GM12801 (cell line): ENCODE results near the gene SNAP91.

Experiments used
- TF ChIP-seq, protein P1 (sequence below): IDR thresholded peaks from one replicate; pipeline ENCODE4 v1.5.1; 2011; ENCODE audit warnings: control low read depth; ENCODE audit not compliant: insufficient read length; ENCODE audit errors: extremely low read depth

SNAP91 gene

DNA sequence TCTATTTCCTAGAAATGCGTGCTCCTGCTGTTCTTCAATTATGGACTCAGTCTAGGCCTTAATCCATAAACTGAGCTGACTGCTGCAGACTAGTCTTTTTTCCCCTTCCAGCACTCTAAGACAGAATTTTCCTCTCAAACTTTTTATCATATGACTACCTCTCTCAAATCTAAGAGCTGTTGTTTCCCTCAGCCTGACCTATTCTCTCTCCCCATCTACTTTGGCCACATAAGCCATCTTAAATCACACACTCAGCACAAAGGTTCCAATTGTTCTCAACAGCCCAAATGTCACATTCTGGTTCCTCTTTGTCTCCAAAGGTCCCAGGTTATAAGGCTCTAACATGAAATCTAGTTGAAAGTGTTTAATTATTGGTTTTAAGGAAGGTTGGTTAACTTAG is 111.4 kb downstream of the SNAP91 start:
- TF ChIP-seq, protein P1, sequence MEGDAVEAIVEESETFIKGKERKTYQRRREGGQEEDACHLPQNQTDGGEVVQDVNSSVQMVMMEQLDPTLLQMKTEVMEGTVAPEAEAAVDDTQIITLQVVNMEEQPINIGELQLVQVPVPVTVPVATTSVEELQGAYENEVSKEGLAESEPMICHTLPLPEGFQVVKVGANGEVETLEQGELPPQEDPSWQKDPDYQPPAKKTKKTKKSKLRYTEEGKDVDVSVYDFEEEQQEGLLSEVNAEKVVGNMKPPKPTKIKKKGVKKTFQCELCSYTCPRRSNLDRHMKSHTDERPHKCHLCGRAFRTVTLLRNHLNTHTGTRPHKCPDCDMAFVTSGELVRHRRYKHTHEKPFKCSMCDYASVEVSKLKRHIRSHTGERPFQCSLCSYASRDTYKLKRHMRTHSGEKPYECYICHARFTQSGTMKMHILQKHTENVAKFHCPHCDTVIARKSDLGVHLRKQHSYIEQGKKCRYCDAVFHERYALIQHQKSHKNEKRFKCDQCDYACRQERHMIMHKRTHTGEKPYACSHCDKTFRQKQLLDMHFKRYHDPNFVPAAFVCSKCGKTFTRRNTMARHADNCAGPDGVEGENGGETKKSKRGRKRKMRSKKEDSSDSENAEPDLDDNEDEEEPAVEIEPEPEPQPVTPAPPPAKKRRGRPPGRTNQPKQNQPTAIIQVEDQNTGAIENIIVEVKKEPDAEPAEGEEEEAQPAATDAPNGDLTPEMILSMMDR: no peak

DNA sequence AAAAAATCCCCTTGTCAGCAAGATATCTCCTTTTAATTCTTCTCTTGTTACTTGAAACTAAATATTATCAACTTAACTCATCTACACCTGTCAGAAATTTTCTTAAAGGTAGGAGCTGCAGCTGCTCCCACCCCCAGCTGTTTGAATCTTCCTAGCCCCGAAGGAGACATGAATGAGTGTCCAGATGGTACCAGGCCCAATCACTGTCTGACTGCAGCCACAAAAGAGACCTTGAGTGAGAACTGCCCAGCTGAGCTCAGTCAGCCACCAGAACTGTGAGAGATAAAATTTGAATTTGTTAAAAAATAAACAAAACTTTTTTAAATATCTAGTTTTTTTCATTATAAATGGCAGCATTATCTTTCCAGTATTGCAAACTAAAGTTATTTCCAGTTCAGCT is 111.8 kb downstream of the SNAP91 start:
- TF ChIP-seq, protein P1: no peak

DNA sequence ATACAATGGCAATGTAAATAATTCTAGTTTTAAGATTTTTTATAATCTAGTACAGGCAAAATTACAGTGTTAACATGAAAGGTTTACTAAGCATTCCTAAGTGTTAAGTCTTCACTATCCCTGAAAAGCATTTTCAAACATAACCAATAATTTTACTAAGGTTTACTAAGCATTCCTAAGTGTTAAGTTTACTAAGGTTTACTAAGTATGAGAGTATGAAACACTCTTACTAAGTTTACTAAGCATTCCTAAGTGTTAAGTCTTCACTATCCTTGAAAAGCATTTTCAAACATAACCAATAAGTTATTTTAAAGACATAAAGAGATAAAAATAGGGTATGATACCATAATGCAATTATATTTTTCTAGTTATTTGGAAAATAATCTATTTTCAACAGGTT is 114.0 kb downstream of the SNAP91 start:
- TF ChIP-seq, protein P1: no peak

DNA sequence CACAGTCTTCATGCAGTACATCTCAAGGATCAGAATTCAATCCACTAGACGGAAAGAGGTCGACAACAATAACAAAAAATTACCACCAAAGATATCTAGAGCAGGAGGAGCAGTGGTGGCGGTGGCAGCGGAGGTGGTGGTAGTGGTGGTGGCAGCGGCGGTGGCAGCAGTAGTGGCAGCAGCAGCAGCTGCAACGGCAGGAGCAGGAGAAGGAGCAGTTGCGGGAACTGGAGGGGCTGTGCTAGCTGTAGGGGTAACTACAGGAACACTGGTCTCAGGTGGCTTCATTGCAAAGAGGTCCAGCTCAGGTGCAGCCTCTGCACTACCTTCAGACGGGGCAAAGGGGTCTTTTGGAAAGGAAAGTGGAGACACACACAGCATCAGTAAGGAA is 115.5 kb downstream of the SNAP91 start:
- TF ChIP-seq, protein P1: no peak

DNA sequence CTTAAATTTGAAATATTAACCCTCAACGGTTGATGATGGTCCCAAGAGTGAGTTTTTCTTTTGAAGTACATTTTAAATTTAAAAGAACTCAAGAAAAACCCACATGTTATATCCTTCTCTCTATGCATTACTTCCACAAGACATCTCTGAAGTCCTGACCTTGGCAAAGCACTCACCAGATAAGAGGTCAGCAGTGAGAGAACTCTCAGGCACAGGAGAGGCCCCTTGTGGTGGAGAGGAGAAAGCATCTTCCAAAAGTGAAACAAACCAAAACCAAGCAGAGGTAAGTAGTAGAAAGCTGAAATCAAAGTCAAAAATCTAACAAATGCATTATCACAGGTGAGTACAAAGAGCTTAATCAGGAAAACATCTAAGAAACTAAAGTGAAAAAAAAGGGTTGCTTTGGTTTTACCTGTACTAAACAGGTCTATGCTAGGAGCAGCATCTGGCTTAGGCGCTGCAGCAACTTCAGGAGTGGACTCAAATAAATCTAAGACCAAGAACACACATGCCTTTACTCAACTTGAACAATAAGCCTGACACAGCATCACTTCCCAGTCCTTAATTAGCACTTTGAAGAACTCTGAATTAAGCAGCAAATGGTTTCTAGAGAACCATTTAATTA is 116.0 kb downstream of the SNAP91 start:
- TF ChIP-seq, protein P1: no peak

DNA sequence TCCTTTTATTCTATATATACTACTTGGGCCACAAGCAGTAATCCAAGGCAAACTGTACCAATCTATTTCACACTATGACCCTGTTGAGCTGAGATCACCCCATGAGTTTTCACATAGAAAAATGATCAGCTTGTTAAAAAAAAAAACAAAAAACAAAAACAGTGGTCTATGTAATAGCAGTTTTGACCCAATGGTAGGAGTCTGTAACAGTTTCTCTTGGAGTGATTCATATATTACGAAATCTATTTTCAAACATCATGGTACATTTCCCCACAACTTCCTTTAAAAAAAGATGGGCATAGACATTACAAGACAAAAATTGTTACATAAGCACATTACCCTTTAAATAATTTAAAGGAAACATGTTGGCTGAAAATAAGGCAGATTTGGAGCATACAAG is 118.5 kb downstream of the SNAP91 start:
- TF ChIP-seq, protein P1: no peak

DNA sequence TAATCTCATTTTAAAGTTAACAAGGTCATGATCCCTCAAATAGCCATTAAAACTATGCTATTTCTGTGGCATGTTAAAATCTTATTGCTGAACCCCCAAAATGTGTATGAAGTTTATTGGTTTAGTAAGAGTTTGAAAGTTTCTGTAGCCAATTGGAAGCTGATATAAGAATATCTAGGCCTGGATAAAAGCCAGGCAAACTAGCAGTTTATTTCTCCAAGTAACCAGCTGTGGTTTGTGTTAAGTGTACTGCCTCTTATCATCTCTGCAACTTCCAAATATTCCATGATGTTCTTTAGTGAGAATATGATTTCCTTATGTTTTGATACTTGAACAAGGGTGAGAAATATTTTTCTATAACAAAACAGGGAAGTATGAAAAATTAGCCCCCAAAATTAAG is 119.8 kb downstream of the SNAP91 start:
- TF ChIP-seq, protein P1: no peak

DNA sequence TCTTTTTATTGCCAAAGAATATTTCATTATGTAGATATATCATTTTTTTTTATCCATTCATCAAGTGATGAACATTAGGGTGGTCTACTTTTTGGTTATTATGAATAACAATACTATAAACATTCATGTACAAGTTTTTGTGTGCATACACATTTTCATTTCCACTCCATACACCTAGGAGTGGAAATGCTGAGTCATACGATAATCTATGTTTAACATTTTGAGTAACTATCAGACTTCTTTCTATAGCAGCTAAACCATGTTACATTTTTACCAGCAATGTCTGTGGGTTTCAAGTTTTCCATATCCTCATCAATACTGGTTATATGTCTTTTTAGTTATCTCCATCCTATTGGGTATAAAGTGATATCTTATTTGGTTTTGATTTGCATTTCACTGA is 130.8 kb downstream of the SNAP91 start:
- TF ChIP-seq, protein P1: no peak
